Measurements from ENCODE around the gene CEP131. TPM values are rescaled to one million over a fixed set of nuclear protein-coding genes. Genes with fewer than 3 reads are reported as not detected.

CEP131 gene
- polyA plus RNA-seq, 1 donor from 2014 or later, result 21.3 TPM

DNA sequence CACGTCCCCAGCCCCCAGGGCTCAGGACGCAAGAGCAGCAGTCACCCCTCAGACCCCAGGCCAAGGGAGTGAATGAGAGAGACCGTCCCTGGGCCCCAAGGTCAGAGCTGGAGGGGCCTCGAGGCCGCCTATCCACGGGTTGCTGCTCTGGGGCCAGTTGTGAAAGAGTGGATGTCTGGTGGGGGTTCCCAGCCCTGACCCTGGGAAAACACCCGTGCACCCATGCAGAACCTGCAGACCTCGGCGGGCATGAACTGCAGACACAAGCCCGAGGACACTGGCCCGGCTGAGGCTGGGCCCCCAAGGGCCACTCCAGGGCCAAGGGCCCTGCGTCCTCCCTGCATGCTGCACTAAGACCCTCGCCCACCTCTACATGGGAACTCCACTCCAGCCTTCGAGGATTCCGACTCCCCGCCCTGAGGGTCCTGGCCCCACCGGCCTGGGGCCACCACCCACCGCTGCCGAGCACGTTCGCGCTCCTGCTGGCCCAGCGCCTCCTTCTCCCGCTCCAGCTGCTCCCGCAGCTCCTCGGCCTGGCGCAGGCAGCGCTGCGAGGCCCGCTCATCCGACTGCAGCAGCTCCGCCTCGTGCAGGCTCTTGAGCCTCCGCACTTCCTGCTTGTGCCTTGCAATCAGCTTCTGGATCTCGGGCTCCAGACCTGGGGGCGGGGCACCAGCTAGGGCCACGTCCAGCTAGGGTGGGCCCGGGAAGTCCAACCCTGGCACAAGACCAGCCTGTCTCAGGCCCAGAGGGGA lies 29.1 kb downstream of the CEP131 start:
- no peak overlapping the region for H3K27ac ChIP-seq (ENCODE audit: low read length)
- no peaks in the 10 kb centered on the region for H4K20me1 ChIP-seq (ENCODE audit: insufficient read depth)
- no peak overlapping the region for H3K4me3 ChIP-seq (ENCODE audit: low read length)
- no peak overlapping the region for H2AFZ ChIP-seq (ENCODE audit: low read depth, low read length)
- H3K36me3 ChIP-seq (ENCODE audit: insufficient read depth, low read length), result no peaks in the 10 kb centered on the region
- no peak overlapping the region for H3K9ac ChIP-seq (ENCODE audit: low read length)
- TF ChIP-seq EP300 (conservative IDR thresholded peaks at IDR 0.05; ENCODE audit: poor library complexity, severe bottlenecking), result no peak
- TF ChIP-seq, protein P1, sequence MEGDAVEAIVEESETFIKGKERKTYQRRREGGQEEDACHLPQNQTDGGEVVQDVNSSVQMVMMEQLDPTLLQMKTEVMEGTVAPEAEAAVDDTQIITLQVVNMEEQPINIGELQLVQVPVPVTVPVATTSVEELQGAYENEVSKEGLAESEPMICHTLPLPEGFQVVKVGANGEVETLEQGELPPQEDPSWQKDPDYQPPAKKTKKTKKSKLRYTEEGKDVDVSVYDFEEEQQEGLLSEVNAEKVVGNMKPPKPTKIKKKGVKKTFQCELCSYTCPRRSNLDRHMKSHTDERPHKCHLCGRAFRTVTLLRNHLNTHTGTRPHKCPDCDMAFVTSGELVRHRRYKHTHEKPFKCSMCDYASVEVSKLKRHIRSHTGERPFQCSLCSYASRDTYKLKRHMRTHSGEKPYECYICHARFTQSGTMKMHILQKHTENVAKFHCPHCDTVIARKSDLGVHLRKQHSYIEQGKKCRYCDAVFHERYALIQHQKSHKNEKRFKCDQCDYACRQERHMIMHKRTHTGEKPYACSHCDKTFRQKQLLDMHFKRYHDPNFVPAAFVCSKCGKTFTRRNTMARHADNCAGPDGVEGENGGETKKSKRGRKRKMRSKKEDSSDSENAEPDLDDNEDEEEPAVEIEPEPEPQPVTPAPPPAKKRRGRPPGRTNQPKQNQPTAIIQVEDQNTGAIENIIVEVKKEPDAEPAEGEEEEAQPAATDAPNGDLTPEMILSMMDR (IDR thresholded peaks at IDR 0.05; ENCODE audit: poor library complexity, severe bottlenecking), result no peak
- no peak for TF ChIP-seq TAF1 (IDR thresholded peaks at IDR 0.05; ENCODE audit: low read depth)
- TF ChIP-seq, protein P2, sequence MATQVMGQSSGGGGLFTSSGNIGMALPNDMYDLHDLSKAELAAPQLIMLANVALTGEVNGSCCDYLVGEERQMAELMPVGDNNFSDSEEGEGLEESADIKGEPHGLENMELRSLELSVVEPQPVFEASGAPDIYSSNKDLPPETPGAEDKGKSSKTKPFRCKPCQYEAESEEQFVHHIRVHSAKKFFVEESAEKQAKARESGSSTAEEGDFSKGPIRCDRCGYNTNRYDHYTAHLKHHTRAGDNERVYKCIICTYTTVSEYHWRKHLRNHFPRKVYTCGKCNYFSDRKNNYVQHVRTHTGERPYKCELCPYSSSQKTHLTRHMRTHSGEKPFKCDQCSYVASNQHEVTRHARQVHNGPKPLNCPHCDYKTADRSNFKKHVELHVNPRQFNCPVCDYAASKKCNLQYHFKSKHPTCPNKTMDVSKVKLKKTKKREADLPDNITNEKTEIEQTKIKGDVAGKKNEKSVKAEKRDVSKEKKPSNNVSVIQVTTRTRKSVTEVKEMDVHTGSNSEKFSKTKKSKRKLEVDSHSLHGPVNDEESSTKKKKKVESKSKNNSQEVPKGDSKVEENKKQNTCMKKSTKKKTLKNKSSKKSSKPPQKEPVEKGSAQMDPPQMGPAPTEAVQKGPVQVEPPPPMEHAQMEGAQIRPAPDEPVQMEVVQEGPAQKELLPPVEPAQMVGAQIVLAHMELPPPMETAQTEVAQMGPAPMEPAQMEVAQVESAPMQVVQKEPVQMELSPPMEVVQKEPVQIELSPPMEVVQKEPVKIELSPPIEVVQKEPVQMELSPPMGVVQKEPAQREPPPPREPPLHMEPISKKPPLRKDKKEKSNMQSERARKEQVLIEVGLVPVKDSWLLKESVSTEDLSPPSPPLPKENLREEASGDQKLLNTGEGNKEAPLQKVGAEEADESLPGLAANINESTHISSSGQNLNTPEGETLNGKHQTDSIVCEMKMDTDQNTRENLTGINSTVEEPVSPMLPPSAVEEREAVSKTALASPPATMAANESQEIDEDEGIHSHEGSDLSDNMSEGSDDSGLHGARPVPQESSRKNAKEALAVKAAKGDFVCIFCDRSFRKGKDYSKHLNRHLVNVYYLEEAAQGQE (IDR thresholded peaks at IDR 0.05; ENCODE audit: borderline replicate concordance), result no peak
- TF ChIP-seq POLR2AphosphoS5 (IDR thresholded peaks at IDR 0.05), result no peak
- no peak for TF ChIP-seq MXI1 (conservative IDR thresholded peaks at IDR 0.05; ENCODE audit: poor library complexity, severe bottlenecking)
- no peaks in the 10 kb centered on the region for H3K9me3 ChIP-seq (ENCODE audit: low read length)
- H3F3A ChIP-seq (ENCODE audit: insufficient read depth, low read length, poor library complexity, severe bottlenecking), result no peaks in the 10 kb centered on the region
- H3K79me2 ChIP-seq (replicated peaks; ENCODE audit: insufficient read depth, low read length), result no peaks in the 10 kb centered on the region
- H3K9me2 ChIP-seq (ENCODE audit: insufficient read depth, low read length), result no peaks in the 10 kb centered on the region
- no peaks in the 10 kb centered on the region for H3K27me3 ChIP-seq (ENCODE audit: insufficient read depth, low read depth, low read length)
- no peak overlapping the region for H3K4me2 ChIP-seq (ENCODE audit: low read length)

DNA sequence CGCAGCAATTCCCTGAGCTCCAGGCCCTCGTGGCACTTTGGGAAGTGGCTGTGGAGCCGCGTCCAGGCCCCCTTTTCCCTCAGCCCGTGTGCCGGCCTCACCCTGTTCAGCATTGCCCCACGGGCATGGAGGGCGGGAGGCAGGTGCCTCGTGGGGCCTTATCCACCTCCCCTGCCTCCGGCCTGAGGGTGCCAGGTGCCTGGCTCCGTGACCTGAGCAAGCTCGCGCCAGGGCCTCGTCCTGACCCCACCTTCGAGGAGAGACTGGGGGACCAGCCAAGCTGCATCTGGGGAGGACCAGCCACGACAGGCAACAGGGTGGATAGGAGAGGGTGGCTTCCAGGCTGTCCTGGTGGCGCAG lies 29.7 kb downstream of the CEP131 start:
- no peak overlapping the region for H3K4me3 ChIP-seq (ENCODE audit: low read length)
- H3K27me3 ChIP-seq (ENCODE audit: insufficient read depth, low read depth, low read length), result no peaks in the 10 kb centered on the region
- H3K9me2 ChIP-seq (ENCODE audit: insufficient read depth, low read length), result no peaks in the 10 kb centered on the region
- H3K4me2 ChIP-seq (ENCODE audit: low read length), result no peak overlapping the region
- H3F3A ChIP-seq (ENCODE audit: insufficient read depth, low read length, poor library complexity, severe bottlenecking), result no peaks in the 10 kb centered on the region
- TF ChIP-seq MXI1 (conservative IDR thresholded peaks at IDR 0.05; ENCODE audit: poor library complexity, severe bottlenecking), result no peak
- TF ChIP-seq, protein P1 (IDR thresholded peaks at IDR 0.05; ENCODE audit: poor library complexity, severe bottlenecking), result no peak
- no peak for TF ChIP-seq RAD21 (conservative IDR thresholded peaks at IDR 0.05)
- TF ChIP-seq EZH2 (IDR thresholded peaks at IDR 0.05; ENCODE audit: borderline replicate concordance, insufficient read depth, low read length, poor library complexity, severe bottlenecking), result no peak
- no peak for TF ChIP-seq EP300 (conservative IDR thresholded peaks at IDR 0.05; ENCODE audit: poor library complexity, severe bottlenecking)
- no peak for TF ChIP-seq TAF1 (IDR thresholded peaks at IDR 0.05; ENCODE audit: low read depth)
- no peak for TF ChIP-seq SMC3 (conservative IDR thresholded peaks at IDR 0.05; ENCODE audit: poor library complexity)
- H2AFZ ChIP-seq (ENCODE audit: low read depth, low read length), result no peak overlapping the region
- H4K20me1 ChIP-seq (ENCODE audit: insufficient read depth), result no peaks in the 10 kb centered on the region
- H3K79me2 ChIP-seq (replicated peaks; ENCODE audit: insufficient read depth, low read length), result no peaks in the 10 kb centered on the region
- H3K27ac ChIP-seq (ENCODE audit: low read length), result no peak overlapping the region
- no peak overlapping the region for H3K9ac ChIP-seq (ENCODE audit: low read length)
- H3K9me3 ChIP-seq (ENCODE audit: low read length), result no peaks in the 10 kb centered on the region
- H3K36me3 ChIP-seq (ENCODE audit: insufficient read depth, low read length), result no peaks in the 10 kb centered on the region
